Breast epithelium (tissue), 4 donors: ENCODE measurements around the gene FAM193A. TPM values are rescaled to one million over a fixed set of nuclear protein-coding genes. Genes with fewer than 3 reads are reported as not detected.

Source experiments
- DNase-seq, 2 donors: peaks; one replicate each; pipeline ENCODE4 v3.0.0-alpha.2; 2019; ENCODE audit warnings: low spot score in 2 of 2
- H3K27ac ChIP-seq, 2 donors: fragments of 200-600 bp; sonication (generic) in 1 of 2; one replicate each; pipeline ENCODE4 v1.5.1; 2016 to 2019; ENCODE audit warnings: mild to moderate bottlenecking in 1 of 2
- H3K27me3 ChIP-seq, 2 donors: fragments of 200-600 bp; sonication (generic) in 1 of 2; one replicate each; pipeline versions ENCODE4 v1.5.1 to v1.6.0; 2017 to 2019; ENCODE audit warnings: control low read depth in 1 of 2, mild to moderate bottlenecking in 1 of 2
- H3K36me3 ChIP-seq: fragments of 200-600 bp; one replicate; pipeline ENCODE4 v1.5.1; 2019
- H3K4me1 ChIP-seq, 2 donors: fragments of 200-600 bp; sonication (generic); one replicate each; pipeline ENCODE4 v1.5.1; 2016 to 2019; ENCODE audit warnings: control low read depth in 1 of 2
- H3K4me3 ChIP-seq, 3 donors: fragments of 200-600 bp; sonication (generic); 1 replicate in 2 of 3; 2 replicates in 1 of 3; pipeline ENCODE4 v1.5.1; 2016 to 2019; ENCODE audit warnings: mild to moderate bottlenecking in 3 of 3, moderate library complexity in 2 of 3
- H3K9me3 ChIP-seq, 2 donors: fragments of 200-600 bp; sonication (generic) in 1 of 2; one replicate each; pipeline ENCODE4 v1.5.1; 2016 to 2019; ENCODE audit warnings: control low read depth in 1 of 2
- POLR2A ChIP-seq: fragments of 450-650 bp; IDR thresholded peaks from one replicate; pipeline ENCODE4 v1.6.1; 2016; ENCODE audit warnings: antibody characterized with exemption, mild to moderate bottlenecking, moderate library complexity
- POLR2AphosphoS5 ChIP-seq, 3 donors: sonication (generic); formaldehyde crosslinking; IDR thresholded peaks; one replicate each; pipeline ENCODE4 v1.6.1; 2017; ENCODE audit warnings: antibody characterized with exemption in 3 of 3
- intact Hi-C: fragments of 100-400 bp; cut with DNase I; formaldehyde crosslinking; loops from one replicate; pipeline ENCODE4 v1.15.1; 2023; ENCODE audit warnings: low total_unique reads
- total RNA-seq, 3 donors: library from RNA; depleted of rRNA; stranded (reverse); fragments of >200 nt; gene quantifications; one replicate each; pipeline ENCODE4 v1.1.0, GENCODE V29; 2016
- TF ChIP-seq, protein P1 (sequence below), 3 donors: fragments of 450-650 bp; IDR thresholded peaks; one replicate each; pipeline ENCODE4 v1.5.1; 2016 to 2017; ENCODE audit warnings: antibody characterized with exemption in 3 of 3, mild to moderate bottlenecking in 3 of 3, moderate library complexity in 3 of 3

Gene FAM193A
- total RNA-seq, 3 donors from 2014 or later = 24.5 to 26.5 (median 24.7) TPM

DNA sequence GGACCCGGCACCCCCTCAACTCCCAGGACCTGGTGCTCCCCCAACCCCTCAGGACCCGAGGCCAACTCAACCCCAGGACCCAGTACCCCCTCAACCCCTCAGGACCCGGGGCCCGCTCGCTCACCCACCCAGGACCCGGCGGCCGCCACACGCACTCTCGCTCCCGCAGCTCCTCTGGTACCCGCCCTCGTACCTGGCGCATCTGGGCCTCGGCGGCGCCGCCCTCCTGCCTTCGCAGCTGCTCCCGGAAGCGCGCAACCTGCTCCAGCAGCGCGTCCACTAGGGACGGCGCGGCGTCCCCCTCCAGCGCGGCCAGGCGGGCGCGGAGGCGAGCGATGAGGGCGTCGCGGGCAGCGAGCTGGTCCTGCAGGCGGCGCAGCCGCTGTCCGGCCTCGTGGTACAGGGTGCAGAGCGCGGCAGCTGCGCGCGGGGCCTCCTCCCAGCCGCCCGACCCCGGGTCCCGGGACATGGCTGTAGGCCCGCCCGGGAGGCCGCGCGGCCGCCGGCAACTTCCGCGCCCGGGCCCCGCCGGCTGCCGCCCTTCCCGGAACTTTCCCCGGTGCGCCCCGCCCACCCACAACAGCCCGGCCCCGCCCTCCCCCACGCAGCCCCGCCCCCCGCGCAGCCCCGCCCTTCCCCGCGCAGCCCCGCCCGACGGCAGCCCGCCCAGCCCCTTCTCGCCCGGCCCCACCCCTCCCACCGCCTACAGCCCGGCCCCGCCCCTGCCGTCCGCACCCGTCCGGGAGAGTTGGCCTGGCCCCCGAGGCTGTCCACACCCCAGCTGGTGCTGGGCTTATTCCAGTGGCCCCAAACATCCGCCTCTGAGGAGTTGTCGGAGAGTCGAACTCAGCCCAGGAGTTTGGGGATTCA lies 219.6 kb downstream of the FAM193A start, which contains the start of gene TNIP2:
TSS of gene TNIP2 (minus strand) at position 516 of the 870 bp plus-strand sequence. CDS start at position 469, 47 bp downstream.
- no peaks in the 10 kb centered on the region for H3K9me3 ChIP-seq
- no peaks in the 10 kb centered on the region for H3K27me3 ChIP-seq
- H3K36me3 ChIP-seq = no peaks in the 10 kb centered on the region
- peaks cover 4 to 8% of the 10 kb centered on the region in 2 donors for H3K4me1 ChIP-seq
- peak within 1 kb of the TSS; percentile 73 to 92 for H3K27ac ChIP-seq
- H3K4me3 ChIP-seq = peak within 1 kb of the TSS; percentile 80 to 92 (median 83)
- DNase-seq = peak; percentile 59 to 88
- TF ChIP-seq POLR2A (no peak), POLR2AphosphoS5 (IDR thresholded peaks at IDR 0.05) (peak in 2 of 3 donors; percentile 49 to 60)
- TF ChIP-seq, protein P1, sequence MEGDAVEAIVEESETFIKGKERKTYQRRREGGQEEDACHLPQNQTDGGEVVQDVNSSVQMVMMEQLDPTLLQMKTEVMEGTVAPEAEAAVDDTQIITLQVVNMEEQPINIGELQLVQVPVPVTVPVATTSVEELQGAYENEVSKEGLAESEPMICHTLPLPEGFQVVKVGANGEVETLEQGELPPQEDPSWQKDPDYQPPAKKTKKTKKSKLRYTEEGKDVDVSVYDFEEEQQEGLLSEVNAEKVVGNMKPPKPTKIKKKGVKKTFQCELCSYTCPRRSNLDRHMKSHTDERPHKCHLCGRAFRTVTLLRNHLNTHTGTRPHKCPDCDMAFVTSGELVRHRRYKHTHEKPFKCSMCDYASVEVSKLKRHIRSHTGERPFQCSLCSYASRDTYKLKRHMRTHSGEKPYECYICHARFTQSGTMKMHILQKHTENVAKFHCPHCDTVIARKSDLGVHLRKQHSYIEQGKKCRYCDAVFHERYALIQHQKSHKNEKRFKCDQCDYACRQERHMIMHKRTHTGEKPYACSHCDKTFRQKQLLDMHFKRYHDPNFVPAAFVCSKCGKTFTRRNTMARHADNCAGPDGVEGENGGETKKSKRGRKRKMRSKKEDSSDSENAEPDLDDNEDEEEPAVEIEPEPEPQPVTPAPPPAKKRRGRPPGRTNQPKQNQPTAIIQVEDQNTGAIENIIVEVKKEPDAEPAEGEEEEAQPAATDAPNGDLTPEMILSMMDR (IDR thresholded peaks at IDR 0.05) = peak in 1 of 3 donors; percentile 41
- intact Hi-C loops = no loop called here

DNA sequence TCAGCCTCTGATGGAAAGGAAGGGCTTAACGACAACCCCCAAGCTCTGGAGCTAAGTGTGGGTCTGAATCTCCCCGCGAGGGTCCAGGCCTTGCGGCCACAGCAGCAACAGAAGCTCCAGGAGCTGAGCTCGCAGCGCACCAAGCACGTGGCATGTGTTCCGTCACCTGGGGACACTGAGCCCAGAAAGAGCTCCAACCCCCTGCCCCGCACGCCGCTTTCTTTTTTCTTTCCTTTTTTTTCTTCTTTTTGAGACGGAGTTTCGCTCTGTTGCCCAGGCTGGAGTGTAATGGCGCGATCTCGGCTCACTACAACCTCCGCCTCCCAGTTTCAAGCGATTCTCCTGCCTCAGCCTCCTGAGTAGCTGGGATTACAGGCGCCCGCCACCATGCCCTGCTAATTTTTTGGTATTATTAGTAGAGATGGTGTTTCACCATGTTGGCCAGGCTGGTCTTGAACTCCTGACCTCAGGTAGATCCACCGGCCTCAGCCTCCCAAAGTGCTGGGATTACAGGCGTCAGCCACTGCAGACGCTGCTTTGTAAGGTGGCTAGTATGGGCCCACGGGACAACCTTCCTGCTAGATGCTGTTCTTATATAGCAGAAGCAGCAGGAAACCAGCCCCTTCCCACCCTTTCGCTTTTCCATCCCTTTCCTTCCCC lies 220.4 kb downstream of the FAM193A start:
- Histone ChIP-seq H3K4me1 (peaks cover 4 to 8% of the 10 kb centered on the region in 2 donors), H3K4me3 (peak overlapping the region; percentile 20 to 92 (median 83)), H3K36me3 (no peaks in the 10 kb centered on the region), H3K27me3 (no peaks in the 10 kb centered on the region), H3K9me3 (no peaks in the 10 kb centered on the region), H3K27ac (peak overlapping the region; percentile 73 to 92)
- DNase-seq = no peak
- TF ChIP-seq POLR2AphosphoS5 (IDR thresholded peaks at IDR 0.05) (no peak), POLR2A (no peak)
- TF ChIP-seq, protein P1 (IDR thresholded peaks at IDR 0.05) = no peak
- intact Hi-C loops = no loop called here

DNA sequence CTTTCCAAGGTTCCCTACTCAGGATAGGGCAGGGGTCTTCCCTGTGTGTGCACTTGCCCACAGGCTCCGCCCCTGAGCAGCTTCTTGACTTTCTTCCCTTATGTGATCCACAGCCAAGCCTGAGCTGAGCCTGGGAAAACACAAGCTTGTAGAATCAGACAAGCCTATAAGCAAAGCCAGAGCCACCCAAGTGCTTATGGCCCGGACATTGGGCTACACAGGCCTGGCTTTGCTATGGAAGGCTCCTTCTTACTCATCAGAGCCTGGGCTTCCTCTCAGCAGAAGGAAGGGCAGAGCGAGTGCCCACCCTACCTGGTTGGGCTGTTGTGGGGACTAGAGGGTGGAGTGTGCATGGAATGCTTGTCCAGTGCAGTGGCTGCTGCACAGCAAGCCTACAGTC lies 221.0 kb downstream of the FAM193A start:
- Histone ChIP-seq H3K27me3 (no peaks in the 10 kb centered on the region), H3K36me3 (no peaks in the 10 kb centered on the region), H3K4me1 (peaks cover 4 to 8% of the 10 kb centered on the region in 2 donors), H3K27ac (no peak overlapping the region), H3K4me3 (no peak overlapping the region), H3K9me3 (no peaks in the 10 kb centered on the region)
- intact Hi-C loops = no loop called here
- TF ChIP-seq, protein P1 (IDR thresholded peaks at IDR 0.05) = no peak
- TF ChIP-seq POLR2AphosphoS5 (IDR thresholded peaks at IDR 0.05) (no peak), POLR2A (no peak)
- no peak for DNase-seq

DNA sequence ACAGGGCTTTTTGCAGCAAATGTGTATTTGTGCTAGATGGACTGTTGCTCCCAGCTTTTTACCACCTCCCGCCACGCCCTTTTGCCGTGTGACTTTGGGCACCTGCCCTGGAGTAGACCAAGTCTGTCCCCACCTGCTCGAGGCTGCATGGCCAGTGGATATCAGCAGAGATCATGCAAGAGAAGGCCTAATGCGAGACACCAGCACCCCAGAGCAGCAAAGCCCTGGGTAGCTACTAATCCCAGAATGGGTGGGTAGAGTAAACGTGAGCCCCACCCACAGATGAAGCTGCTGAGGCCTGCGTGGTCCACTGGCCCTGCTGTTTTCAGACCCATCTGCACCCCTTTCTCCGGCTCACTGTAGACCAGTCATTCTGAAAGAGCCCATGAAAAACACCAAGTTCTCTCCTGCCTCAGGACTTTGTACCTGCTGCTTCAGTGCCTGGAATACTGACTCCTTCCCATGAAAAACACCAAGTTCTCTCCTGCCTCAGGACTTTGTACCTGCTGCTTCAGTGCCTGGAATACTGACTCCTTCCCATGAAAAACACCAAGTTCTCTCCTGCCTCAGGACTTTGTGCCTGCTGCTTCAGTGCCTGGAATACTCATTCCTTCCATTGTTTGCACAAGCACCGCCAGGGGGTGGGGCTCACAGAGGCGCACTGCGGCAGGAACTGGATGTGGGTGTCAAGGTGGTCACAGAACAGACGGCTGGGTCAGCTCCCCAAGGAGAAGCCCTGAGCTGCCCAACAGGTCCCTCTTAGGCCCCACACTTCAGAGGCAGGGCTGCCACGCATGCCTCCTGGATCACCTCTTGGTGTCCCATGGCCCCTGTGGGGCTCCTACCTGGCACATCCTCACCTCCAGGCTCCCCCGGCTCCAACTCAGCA lies 224.8 kb downstream of the FAM193A start:
- peak in 1 of 2 donors; percentile 66 for DNase-seq
- H3K27ac ChIP-seq = peak overlapping the region in 1 of 2 donors; percentile 55

More for the DNA sequence above, 224.8 kb downstream of the FAM193A start:
- Histone ChIP-seq H3K4me3 (no peak overlapping the region), H3K9me3 (no peaks in the 10 kb centered on the region), H3K36me3 (no peaks in the 10 kb centered on the region), H3K27me3 (no peaks in the 10 kb centered on the region), H3K4me1 (peaks cover 0 to 4% of the 10 kb centered on the region in 2 donors)
- TF ChIP-seq, protein P1 (IDR thresholded peaks at IDR 0.05) = no peak
- no peak for TF ChIP-seq POLR2AphosphoS5 (IDR thresholded peaks at IDR 0.05)
- no peak for TF ChIP-seq POLR2A
- intact Hi-C loops = loop anchor here (10.0 kb wide), 1 partner anchor 1254 kb away; no protein-coding TSS in a partner anchor
